GM23248 (cell line): ENCODE data around the gene RUNX3.

Experiments used
- EZH2 ChIP-seq: fragments of 200-600 bp; sonication (generic); IDR thresholded peaks from 2 replicates; pipeline ENCODE4 v1.6.1; 2018; ENCODE audit warnings: antibody characterized with exemption, mild to moderate bottlenecking; ENCODE audit not compliant: insufficient read depth, poor library complexity, severe bottlenecking
- EZH2phosphoT487 ChIP-seq: fragments of 200-600 bp; sonication (generic); IDR thresholded peaks from 2 replicates; pipeline ENCODE4 v1.6.1; 2018; ENCODE audit warnings: antibody characterized with exemption, moderate library complexity, mild to moderate bottlenecking, low read depth; ENCODE audit not compliant: insufficient read depth

- TF ChIP-seq EZH2 (no peak), EZH2phosphoT487 (no peak)
Observed at GRCh38 chr1:24931146-24931467, 1.0 kb upstream of the RUNX3 start.
